OCI-LY1 (cell line): ENCODE data around the gene OR2T8.

Experiments
- H2AFZ ChIP-seq: fragments of 200-600 bp; sonication (generic), shearing (Covaris generic); 2 replicates; pipeline ENCODE4 v1.6.0; 2014; ENCODE audit warnings: antibody characterized with exemption, mild to moderate bottlenecking, low read length
- H3F3A ChIP-seq: fragments of 200-600 bp; sonication (generic), shearing (Covaris generic); 2 replicates; pipeline ENCODE4 v1.6.0; 2014; ENCODE audit warnings: mild to moderate bottlenecking, antibody characterized with exemption, low read length, moderate library complexity; ENCODE audit not compliant: insufficient read depth
- H3K27ac ChIP-seq: fragments of 200-600 bp; sonication (generic); 2 replicates; pipeline ENCODE4 v1.5.1; 2014; ENCODE audit warnings: low read length, mixed run types, mild to moderate bottlenecking, low read depth; ENCODE audit not compliant: poor library complexity, severe bottlenecking
- H3K27me3 ChIP-seq: fragments of 200-600 bp; sonication (generic); 2 replicates; pipeline ENCODE4 v1.6.0; 2014; ENCODE audit warnings: antibody characterized with exemption, mild to moderate bottlenecking, low read length, moderate library complexity; ENCODE audit not compliant: insufficient read depth
- H3K36me3 ChIP-seq: fragments of 200-600 bp; sonication (generic); 2 replicates; pipeline ENCODE4 v1.6.1; 2014; ENCODE audit warnings: mild to moderate bottlenecking, antibody characterized with exemption, low read length, moderate library complexity, mixed read lengths; ENCODE audit not compliant: insufficient read depth
- H3K4me1 ChIP-seq: fragments of 200-600 bp; sonication (generic); 2 replicates; pipeline ENCODE4 v1.5.1; 2014; ENCODE audit warnings: mild to moderate bottlenecking, low read length, moderate library complexity; ENCODE audit not compliant: insufficient read depth, severe bottlenecking
- H3K4me2 ChIP-seq: fragments of 200-600 bp; sonication (generic), shearing (Covaris generic); 2 replicates; pipeline ENCODE4 v1.6.1; 2014; ENCODE audit warnings: low read length
- H3K4me3 ChIP-seq: fragments of 200-600 bp; sonication (generic); 2 replicates; pipeline ENCODE4 v1.5.1; 2014; ENCODE audit warnings: low read length, low read depth, mild to moderate bottlenecking, mixed read lengths; ENCODE audit not compliant: poor library complexity, severe bottlenecking
- H3K79me2 ChIP-seq: fragments of 200-600 bp; shearing (Covaris generic); 2 replicates; pipeline ENCODE4 v1.6.1; 2016; ENCODE audit warnings: mixed run types, low read length, mixed read lengths; ENCODE audit not compliant: insufficient read depth
- H3K9ac ChIP-seq: fragments of 200-600 bp; sonication (generic), shearing (Covaris generic); 2 replicates; pipeline ENCODE4 v1.6.1; 2014; ENCODE audit warnings: mild to moderate bottlenecking, low read length, mixed read lengths
- H3K9me2 ChIP-seq: fragments of 200-600 bp; sonication (generic), shearing (Covaris generic); 2 replicates; pipeline ENCODE4 v1.6.1; 2014; ENCODE audit warnings: low read depth, mild to moderate bottlenecking, low read length, mixed read lengths
- H3K9me3 ChIP-seq: fragments of 200-600 bp; shearing (Covaris generic); 2 replicates; pipeline ENCODE4 v1.6.1; 2014; ENCODE audit warnings: low read length, mixed read lengths
- H4K20me1 ChIP-seq: fragments of 200-600 bp; sonication (generic), shearing (Covaris generic); 2 replicates; pipeline ENCODE4 v1.6.0; 2016; ENCODE audit warnings: mild to moderate bottlenecking, low read length; ENCODE audit not compliant: insufficient read depth
- EZH2 ChIP-seq: fragments of 200-600 bp; sonication (generic), shearing (Covaris generic); IDR thresholded peaks from 2 replicates; pipeline ENCODE4 v1.8.0; 2017; ENCODE audit warnings: borderline replicate concordance, mixed run types, mild to moderate bottlenecking, antibody characterized with exemption, low read length, moderate library complexity, mixed read lengths
- TF ChIP-seq, protein P1 (sequence below): fragments of 200-600 bp; sonication (generic), shearing (Covaris generic); IDR thresholded peaks from 2 replicates; pipeline ENCODE4 v1.5.1; 2017; ENCODE audit warnings: mild to moderate bottlenecking, antibody characterized with exemption, low read length, moderate library complexity, mixed read lengths

The OR2T8 gene

DNA sequence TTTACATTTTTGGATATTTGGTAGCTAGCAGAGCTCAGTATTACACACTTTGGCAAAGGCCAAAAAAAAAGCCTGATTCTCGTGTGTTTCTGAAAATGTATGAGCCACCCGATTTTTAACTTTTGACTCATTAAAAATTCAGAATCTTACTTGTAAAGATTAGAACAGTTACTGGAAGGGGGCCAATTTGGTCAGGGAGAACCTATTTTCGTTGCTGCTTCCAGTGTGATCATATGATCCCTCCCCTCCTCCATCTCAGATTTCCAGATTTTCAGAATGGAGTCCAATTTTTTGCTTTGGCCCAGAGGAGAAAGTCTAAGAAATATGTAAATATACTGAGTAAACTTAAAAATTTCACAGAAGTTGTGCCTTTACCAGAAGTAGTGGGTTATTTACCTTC lies 41.7 kb downstream of the OR2T8 start:
- Histone ChIP-seq H3F3A (no peaks in the 10 kb centered on the region), H3K79me2 (no peaks in the 10 kb centered on the region), H3K27me3 (no peaks in the 10 kb centered on the region), H3K27ac (no peak overlapping the region), H3K36me3 (no peaks in the 10 kb centered on the region), H3K9ac (no peak overlapping the region), H3K4me1 (no peaks in the 10 kb centered on the region), H3K4me3 (no peak overlapping the region), H3K4me2 (no peak overlapping the region), H2AFZ (no peak overlapping the region), H4K20me1 (no peaks in the 10 kb centered on the region), H3K9me3 (no peaks in the 10 kb centered on the region), H3K9me2 (no peaks in the 10 kb centered on the region)
- TF ChIP-seq, protein P1, sequence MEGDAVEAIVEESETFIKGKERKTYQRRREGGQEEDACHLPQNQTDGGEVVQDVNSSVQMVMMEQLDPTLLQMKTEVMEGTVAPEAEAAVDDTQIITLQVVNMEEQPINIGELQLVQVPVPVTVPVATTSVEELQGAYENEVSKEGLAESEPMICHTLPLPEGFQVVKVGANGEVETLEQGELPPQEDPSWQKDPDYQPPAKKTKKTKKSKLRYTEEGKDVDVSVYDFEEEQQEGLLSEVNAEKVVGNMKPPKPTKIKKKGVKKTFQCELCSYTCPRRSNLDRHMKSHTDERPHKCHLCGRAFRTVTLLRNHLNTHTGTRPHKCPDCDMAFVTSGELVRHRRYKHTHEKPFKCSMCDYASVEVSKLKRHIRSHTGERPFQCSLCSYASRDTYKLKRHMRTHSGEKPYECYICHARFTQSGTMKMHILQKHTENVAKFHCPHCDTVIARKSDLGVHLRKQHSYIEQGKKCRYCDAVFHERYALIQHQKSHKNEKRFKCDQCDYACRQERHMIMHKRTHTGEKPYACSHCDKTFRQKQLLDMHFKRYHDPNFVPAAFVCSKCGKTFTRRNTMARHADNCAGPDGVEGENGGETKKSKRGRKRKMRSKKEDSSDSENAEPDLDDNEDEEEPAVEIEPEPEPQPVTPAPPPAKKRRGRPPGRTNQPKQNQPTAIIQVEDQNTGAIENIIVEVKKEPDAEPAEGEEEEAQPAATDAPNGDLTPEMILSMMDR, result no peak
- TF ChIP-seq EZH2, result no peak

DNA sequence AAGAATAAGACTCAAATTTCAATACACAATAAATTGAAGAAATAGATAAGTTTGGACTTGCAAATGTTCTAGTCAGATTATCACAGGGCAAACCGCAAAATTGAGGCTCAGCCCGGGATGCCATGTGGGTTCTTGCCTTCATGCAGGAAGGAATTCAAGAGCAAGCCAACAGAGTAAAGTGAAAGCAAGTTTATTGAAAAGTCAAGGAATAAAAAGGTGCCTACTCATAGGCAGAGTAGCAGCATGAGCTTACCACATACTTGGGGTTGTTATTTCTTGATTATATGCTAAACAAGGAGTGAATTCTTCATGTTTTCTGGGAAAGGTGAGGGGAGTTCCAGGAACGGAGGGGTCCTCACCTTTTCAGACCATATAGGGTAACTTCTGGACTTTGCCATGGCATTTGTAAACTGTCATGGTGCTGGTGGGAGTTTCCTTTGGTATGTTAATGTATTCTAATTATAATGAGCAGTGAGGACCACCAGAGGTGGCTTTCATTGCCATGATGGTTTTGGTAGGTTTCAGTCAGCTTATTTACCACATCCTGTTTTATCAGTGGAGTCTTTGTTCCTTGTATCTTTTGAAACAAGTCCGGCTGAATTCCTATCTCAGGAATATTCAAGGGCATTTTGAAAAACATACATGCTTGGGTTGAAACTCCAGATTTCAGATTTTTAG lies 43.0 kb downstream of the OR2T8 start:
- H4K20me1 ChIP-seq, result no peaks in the 10 kb centered on the region
- H3K27me3 ChIP-seq, result no peaks in the 10 kb centered on the region
- no peaks in the 10 kb centered on the region for H3K9me2 ChIP-seq
- H3K27ac ChIP-seq, result no peak overlapping the region
- no peak overlapping the region for H3K4me2 ChIP-seq
- no peaks in the 10 kb centered on the region for H3F3A ChIP-seq
- H3K9me3 ChIP-seq, result no peaks in the 10 kb centered on the region
- no peaks in the 10 kb centered on the region for H3K79me2 ChIP-seq
- no peak overlapping the region for H3K4me3 ChIP-seq
- H3K9ac ChIP-seq, result no peak overlapping the region
- H2AFZ ChIP-seq, result no peak overlapping the region
- no peaks in the 10 kb centered on the region for H3K36me3 ChIP-seq
- no peaks in the 10 kb centered on the region for H3K4me1 ChIP-seq
- TF ChIP-seq, protein P1, result no peak
- no peak for TF ChIP-seq EZH2

DNA sequence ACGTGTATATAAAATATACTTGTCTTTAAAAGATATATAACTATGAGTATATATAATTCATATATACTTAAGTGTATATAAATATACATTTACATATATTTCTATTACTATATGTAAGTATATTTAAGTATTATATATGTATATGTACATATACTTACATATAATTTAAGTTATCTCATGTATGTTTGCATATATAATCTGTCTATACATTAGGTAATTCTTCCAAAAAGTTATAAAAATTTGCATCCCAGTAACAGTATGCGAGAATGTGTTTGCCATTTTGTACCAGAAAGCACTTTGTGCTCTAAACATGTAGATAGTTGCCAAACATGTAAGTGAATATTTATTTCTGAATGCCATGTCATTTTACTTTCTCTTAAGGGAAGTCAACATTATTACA lies 44.9 kb downstream of the OR2T8 start, which contains the start of gene OR2AK2:
TSS of gene OR2AK2 (plus strand) at position 301 of the 400 bp plus-strand sequence. CDS start 144 bp downstream, outside the sequence.
- Histone ChIP-seq H3K9ac (no peak within 1 kb of the TSS), H3K4me2 (no peak within 1 kb of the TSS), H3K9me2 (no peaks in the 10 kb centered on the region), H3K9me3 (no peaks in the 10 kb centered on the region), H3F3A (no peaks in the 10 kb centered on the region), H2AFZ (no peak within 1 kb of the TSS), H3K36me3 (no peaks in the 10 kb centered on the region), H3K27ac (no peak within 1 kb of the TSS), H3K4me3 (no peak within 1 kb of the TSS), H3K27me3 (no peaks in the 10 kb centered on the region), H3K79me2 (no peaks in the 10 kb centered on the region), H3K4me1 (no peaks in the 10 kb centered on the region), H4K20me1 (no peaks in the 10 kb centered on the region)
- no peak for TF ChIP-seq EZH2
- TF ChIP-seq, protein P1, result no peak
